ENCODE measurements around the gene NT5E. TPM values are rescaled to one million over a fixed set of nuclear protein-coding genes. Genes with fewer than 3 reads are reported as not detected.

NT5E gene
- total and polyA plus RNA-seq, 5 donors from 2014 or later = 0.62 to 13.7 (median 11.0) TPM

DNA sequence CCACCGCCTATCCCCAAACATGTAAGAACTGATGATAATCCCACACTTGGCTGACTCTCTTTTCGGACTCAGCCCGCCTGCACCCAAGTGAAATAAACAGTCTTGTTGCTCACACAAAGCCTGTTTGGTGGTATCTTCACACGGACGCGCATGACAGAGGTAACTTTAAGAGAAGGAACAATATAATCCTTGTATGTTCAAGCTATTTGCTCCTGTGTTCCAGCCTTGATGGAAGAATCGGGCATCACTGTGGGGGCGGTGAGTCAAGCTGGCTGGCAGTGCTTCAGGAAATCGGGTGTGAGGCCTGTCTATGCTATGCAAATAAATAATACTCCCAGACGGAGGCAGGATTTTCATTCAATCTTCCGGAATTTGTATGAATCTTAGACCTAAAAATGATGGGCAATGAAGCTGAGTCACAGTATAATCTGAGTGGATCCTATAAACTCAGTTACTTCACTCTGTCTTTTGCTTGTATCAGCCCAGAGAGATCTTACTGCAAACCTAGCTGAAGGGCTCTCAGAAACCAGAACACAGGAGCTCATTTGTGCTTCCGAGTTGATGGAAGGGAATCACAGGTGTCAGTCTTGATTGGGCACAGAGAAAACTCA, 45.2 kb upstream of the NT5E start:
- Mint-ChIP-seq H3K36me3 (no peaks in the 10 kb centered on the region), H3K27ac (no peak overlapping the region), H3K4me1 (peaks cover 0 to 9% (median 0%) of the 10 kb centered on the region in 4 donors), H3K9me3 (peaks cover 0 to 2% (median 0%) of the 10 kb centered on the region in 7 donors), H3K27me3 (peaks cover 7% of the 10 kb centered on the region), H3K4me3 (peak overlapping the region in 1 of 4 donors; percentile 28)
- Histone ChIP-seq H3K27me3 (ENCODE audit: control insufficient read depth, insufficient read depth, low read length) (no peaks in the 10 kb centered on the region), H3K4me3 (ENCODE audit: low read depth, low read length) (no peak overlapping the region), H3K36me3 (ENCODE audit: control insufficient read depth, insufficient read depth, low read length) (no peaks in the 10 kb centered on the region), H3K9me3 (ENCODE audit: control insufficient read depth in 2 of 2, low read length in 2 of 2) (no peaks in the 10 kb centered on the region), H3K4me1 (ENCODE audit: control insufficient read depth, insufficient read depth, low read length, poor library complexity, severe bottlenecking) (no peaks in the 10 kb centered on the region), H3K27ac (ENCODE audit: insufficient read depth, low read length, poor library complexity, severe bottlenecking) (no peak overlapping the region)
- DNase-seq = no peak
- no peak for ATAC-seq (ENCODE audit: low read depth in 2 of 2)

DNA sequence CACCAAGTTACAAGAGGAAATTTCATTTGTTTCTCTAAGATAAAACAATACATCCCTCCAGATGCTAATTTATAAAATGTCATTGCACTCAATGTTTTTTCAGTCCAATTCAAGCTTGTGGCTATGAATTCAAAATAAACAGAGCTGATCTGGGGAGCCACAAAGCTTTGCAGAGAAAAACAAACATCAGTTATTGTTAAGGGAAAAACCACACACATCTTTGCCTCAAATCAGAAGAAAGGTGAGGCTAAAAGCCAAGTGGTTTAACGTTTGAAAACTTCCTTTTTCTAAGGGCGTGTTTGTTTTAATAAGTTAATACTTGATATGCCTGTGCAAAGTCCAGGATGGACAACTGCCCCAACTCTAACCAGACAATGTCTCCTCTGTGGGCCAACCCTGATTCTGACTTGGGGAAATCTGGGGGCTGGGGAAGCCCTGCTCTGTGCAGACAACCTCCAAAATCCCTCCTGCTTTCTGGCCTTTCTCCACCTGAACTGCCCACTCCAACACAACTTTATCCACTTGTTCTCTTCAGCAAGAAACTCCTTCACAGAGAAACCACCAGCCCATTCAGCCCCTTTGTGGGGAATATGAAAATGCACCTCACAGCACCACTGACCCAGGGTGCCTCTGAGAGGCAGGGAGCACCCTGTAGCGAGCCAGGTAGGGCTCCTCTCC, 44.6 kb upstream of the NT5E start:
- Mint-ChIP-seq H3K36me3 (no peaks in the 10 kb centered on the region), H3K9me3 (peaks cover 0 to 2% (median 0%) of the 10 kb centered on the region in 7 donors)
- ATAC-seq (ENCODE audit: low read depth in 2 of 2) = no peak

DNA sequence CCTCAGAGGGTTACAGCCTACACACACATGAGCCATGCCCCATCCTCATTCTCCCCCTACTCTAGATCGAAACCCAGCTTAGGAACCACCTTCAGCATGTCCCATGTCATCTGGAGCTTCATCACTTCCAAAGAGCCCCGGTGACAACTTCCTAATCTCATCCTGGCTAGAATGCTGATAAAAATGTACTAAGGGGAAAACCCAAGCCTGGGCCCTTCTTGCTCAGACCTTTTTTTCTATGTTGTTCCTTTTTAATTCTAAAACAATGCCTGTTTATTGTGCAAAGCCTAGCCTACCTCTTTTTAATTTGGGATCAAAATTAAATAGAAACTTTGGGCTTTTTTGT, 44.1 kb upstream of the NT5E start:
- no peak for ATAC-seq (ENCODE audit: low read depth in 2 of 2)
- no peak for DNase-seq
- no peaks in the 10 kb centered on the region for H3K36me3 Mint-ChIP-seq
- Histone ChIP-seq H3K27ac (ENCODE audit: insufficient read depth, low read length, poor library complexity, severe bottlenecking) (no peak overlapping the region), H3K4me3 (ENCODE audit: low read depth, low read length) (no peak overlapping the region), H3K36me3 (ENCODE audit: control insufficient read depth, insufficient read depth, low read length) (no peaks in the 10 kb centered on the region), H3K9me3 (ENCODE audit: control insufficient read depth in 2 of 2, low read length in 2 of 2) (no peaks in the 10 kb centered on the region), H3K4me1 (ENCODE audit: control insufficient read depth, insufficient read depth, low read length, poor library complexity, severe bottlenecking) (no peaks in the 10 kb centered on the region), H3K27me3 (ENCODE audit: control insufficient read depth, insufficient read depth, low read length) (no peaks in the 10 kb centered on the region)
- no peak overlapping the region for H3K27ac Mint-ChIP-seq
- H3K27me3 Mint-ChIP-seq = peaks cover 12% of the 10 kb centered on the region
- peaks cover 0 to 2% (median 0%) of the 10 kb centered on the region in 7 donors for H3K9me3 Mint-ChIP-seq
- peaks cover 0 to 9% (median 0%) of the 10 kb centered on the region in 4 donors for H3K4me1 Mint-ChIP-seq
- H3K4me3 Mint-ChIP-seq = no peak overlapping the region

More for the DNA sequence above, 44.6 kb upstream of the NT5E start:
- H3K4me3 ChIP-seq (ENCODE audit: low read depth, low read length) = no peak overlapping the region
- H3K4me1 ChIP-seq (ENCODE audit: control insufficient read depth, insufficient read depth, low read length, poor library complexity, severe bottlenecking) = no peaks in the 10 kb centered on the region
- H3K4me1 Mint-ChIP-seq = peaks cover 0 to 9% (median 0%) of the 10 kb centered on the region in 4 donors
- peak overlapping the region in 1 of 3 donors; percentile 57 for H3K27ac Mint-ChIP-seq
- H3K27ac ChIP-seq (ENCODE audit: insufficient read depth, low read length, poor library complexity, severe bottlenecking) = no peak overlapping the region
- no peaks in the 10 kb centered on the region for H3K9me3 ChIP-seq (ENCODE audit: control insufficient read depth in 2 of 2, low read length in 2 of 2)
- peaks cover 12% of the 10 kb centered on the region for H3K27me3 Mint-ChIP-seq
- H3K36me3 ChIP-seq (ENCODE audit: control insufficient read depth, insufficient read depth, low read length) = no peaks in the 10 kb centered on the region
- DNase-seq = peak in 1 of 3 donors; percentile 1
- peak overlapping the region in 1 of 4 donors; percentile 28 for H3K4me3 Mint-ChIP-seq
- H3K27me3 ChIP-seq (ENCODE audit: control insufficient read depth, insufficient read depth, low read length) = no peaks in the 10 kb centered on the region

DNA sequence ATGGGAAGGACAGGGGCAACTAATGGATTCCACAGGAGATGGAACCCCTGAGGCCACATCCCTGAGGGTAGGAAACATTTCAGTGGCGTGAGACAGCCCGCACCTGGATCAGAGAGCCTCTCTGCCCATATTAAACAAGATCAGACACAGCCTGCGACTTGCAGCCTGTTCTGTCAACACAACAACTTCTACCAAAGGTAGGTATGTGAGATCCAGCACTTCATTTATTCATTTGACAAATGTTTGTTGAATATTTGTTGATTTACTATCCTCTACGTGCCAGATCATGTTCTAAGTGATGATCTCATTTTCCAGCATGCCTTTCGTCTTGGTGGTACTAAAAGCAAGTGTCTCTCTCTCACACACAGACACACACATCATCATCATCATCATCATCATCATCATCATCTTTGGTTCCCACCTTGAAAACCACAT, 43.2 kb upstream of the NT5E start:
- Mint-ChIP-seq H3K36me3 (no peaks in the 10 kb centered on the region), H3K4me1 (peaks cover 0 to 9% (median 0%) of the 10 kb centered on the region in 4 donors), H3K27ac (no peak overlapping the region), H3K4me3 (no peak overlapping the region), H3K27me3 (peaks cover 12% of the 10 kb centered on the region), H3K9me3 (peaks cover 0 to 2% (median 0%) of the 10 kb centered on the region in 7 donors)
- H3K9me3 ChIP-seq (ENCODE audit: control insufficient read depth in 2 of 2, low read length in 2 of 2) = no peaks in the 10 kb centered on the region
- H3K36me3 ChIP-seq (ENCODE audit: control insufficient read depth, insufficient read depth, low read length) = no peaks in the 10 kb centered on the region
- no peaks in the 10 kb centered on the region for H3K4me1 ChIP-seq (ENCODE audit: control insufficient read depth, insufficient read depth, low read length, poor library complexity, severe bottlenecking)
- DNase-seq (no peak), ATAC-seq (ENCODE audit: low read depth in 2 of 2) (no peak)
- no peak overlapping the region for H3K27ac ChIP-seq (ENCODE audit: insufficient read depth, low read length, poor library complexity, severe bottlenecking)
- H3K4me3 ChIP-seq (ENCODE audit: low read depth, low read length) = no peak overlapping the region
- H3K27me3 ChIP-seq (ENCODE audit: control insufficient read depth, insufficient read depth, low read length) = no peaks in the 10 kb centered on the region

DNA sequence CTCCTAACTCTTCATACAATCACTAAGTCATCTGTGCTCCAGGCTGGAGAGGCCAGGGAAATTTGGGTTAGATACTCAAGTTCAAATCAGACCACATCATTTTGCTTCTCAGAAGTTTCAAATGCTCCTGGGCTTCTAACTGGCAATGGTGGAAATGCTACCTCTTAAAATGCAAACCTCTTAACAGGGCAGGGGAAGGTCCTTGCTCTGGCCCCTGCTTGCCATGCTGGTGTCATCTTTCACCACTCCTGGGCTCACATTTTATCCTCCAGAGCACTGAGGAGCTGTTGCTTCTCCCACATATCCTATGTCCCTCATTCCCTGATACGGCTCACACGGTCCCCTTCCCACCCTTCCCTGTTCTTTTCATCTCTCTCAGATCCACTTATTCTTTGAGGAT, 41.8 kb upstream of the NT5E start:
- H3K4me1 ChIP-seq (ENCODE audit: control insufficient read depth, insufficient read depth, low read length, poor library complexity, severe bottlenecking) = no peaks in the 10 kb centered on the region
- ATAC-seq (ENCODE audit: low read depth in 2 of 2) (no peak), DNase-seq (no peak)
- H3K27me3 Mint-ChIP-seq = peaks cover 21% of the 10 kb centered on the region
- H3K4me1 Mint-ChIP-seq = peaks cover 0 to 9% (median 0%) of the 10 kb centered on the region in 4 donors
- H3K36me3 Mint-ChIP-seq = no peaks in the 10 kb centered on the region
- H3K9me3 Mint-ChIP-seq = peaks cover 0 to 2% (median 0%) of the 10 kb centered on the region in 7 donors
- no peak overlapping the region for H3K4me3 Mint-ChIP-seq
- H3K4me3 ChIP-seq (ENCODE audit: low read depth, low read length) = no peak overlapping the region
- H3K36me3 ChIP-seq (ENCODE audit: control insufficient read depth, insufficient read depth, low read length) = no peaks in the 10 kb centered on the region
- no peak overlapping the region for H3K27ac ChIP-seq (ENCODE audit: insufficient read depth, low read length, poor library complexity, severe bottlenecking)
- H3K27ac Mint-ChIP-seq = no peak overlapping the region
- H3K27me3 ChIP-seq (ENCODE audit: control insufficient read depth, insufficient read depth, low read length) = no peaks in the 10 kb centered on the region
- H3K9me3 ChIP-seq (ENCODE audit: control insufficient read depth in 2 of 2, low read length in 2 of 2) = no peaks in the 10 kb centered on the region

DNA sequence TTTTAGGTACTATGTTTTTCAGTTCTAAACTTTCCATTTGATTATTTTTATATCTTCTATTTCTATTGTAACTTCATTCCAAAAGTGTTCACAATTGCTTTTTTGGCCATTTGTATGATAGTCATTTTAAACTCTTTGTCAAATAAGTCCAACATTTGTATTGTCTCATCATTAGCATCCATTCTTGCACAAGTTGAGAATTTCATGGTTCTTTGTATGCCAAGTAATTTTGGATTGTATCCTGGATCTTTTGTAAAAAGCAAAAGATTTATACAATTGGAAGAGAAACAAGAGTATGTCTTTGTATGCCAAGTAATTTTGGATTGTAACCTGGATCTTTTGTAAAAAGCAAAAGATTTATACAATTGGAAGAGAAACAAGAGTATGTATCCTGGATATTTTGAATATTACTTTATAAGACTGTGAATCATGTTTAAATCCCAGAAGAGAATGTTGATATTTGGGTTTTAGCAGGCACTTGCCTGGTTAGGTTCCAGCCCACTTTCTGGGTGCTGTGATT, 36.9 kb upstream of the NT5E start:
- no peak overlapping the region for H3K27ac Mint-ChIP-seq
- H3K9me3 Mint-ChIP-seq = peaks cover 0 to 8% (median 0%) of the 10 kb centered on the region in 7 donors
- no peaks in the 10 kb centered on the region for H3K36me3 Mint-ChIP-seq
- Histone ChIP-seq H3K9me3 (ENCODE audit: control insufficient read depth in 2 of 2, low read length in 2 of 2) (no peaks in the 10 kb centered on the region), H3K27ac (ENCODE audit: insufficient read depth, low read length, poor library complexity, severe bottlenecking) (no peak overlapping the region), H3K36me3 (ENCODE audit: control insufficient read depth, insufficient read depth, low read length) (no peaks in the 10 kb centered on the region), H3K4me3 (ENCODE audit: low read depth, low read length) (no peak overlapping the region), H3K4me1 (ENCODE audit: control insufficient read depth, insufficient read depth, low read length, poor library complexity, severe bottlenecking) (no peaks in the 10 kb centered on the region), H3K27me3 (ENCODE audit: control insufficient read depth, insufficient read depth, low read length) (peaks cover 7% of the 10 kb centered on the region)
- peaks cover 14% of the 10 kb centered on the region for H3K27me3 Mint-ChIP-seq
- DNase-seq (no peak), ATAC-seq (ENCODE audit: low read depth in 2 of 2) (no peak)
- peaks cover 0 to 6% (median 0%) of the 10 kb centered on the region in 4 donors for H3K4me1 Mint-ChIP-seq
- no peak overlapping the region for H3K4me3 Mint-ChIP-seq

DNA sequence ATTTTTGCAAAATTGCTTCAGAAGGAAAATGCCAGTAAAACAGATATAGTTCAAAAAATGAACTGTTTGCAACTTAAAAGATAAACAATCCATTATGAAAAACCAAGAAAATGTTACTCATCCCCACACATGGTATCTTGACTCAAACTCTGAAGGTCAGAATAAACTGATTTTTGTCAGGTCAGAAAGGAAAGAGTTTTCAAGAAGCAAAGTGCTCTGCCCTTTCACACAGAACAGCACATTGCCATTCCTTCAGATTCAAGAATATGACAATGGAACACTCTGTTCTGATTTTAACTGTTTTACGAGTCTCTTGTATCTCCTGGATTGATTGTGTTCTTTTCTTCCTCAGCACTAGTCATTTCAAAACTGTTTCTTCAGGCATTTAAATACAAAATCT, 33.8 kb upstream of the NT5E start:
- H3K4me3 Mint-ChIP-seq = no peak overlapping the region
- H3K9me3 Mint-ChIP-seq = peaks cover 0 to 8% (median 0%) of the 10 kb centered on the region in 7 donors
- Histone ChIP-seq H3K27me3 (ENCODE audit: control insufficient read depth, insufficient read depth, low read length) (peaks cover 7% of the 10 kb centered on the region), H3K27ac (ENCODE audit: insufficient read depth, low read length, poor library complexity, severe bottlenecking) (no peak overlapping the region), H3K9me3 (ENCODE audit: control insufficient read depth in 2 of 2, low read length in 2 of 2) (no peaks in the 10 kb centered on the region), H3K4me1 (ENCODE audit: control insufficient read depth, insufficient read depth, low read length, poor library complexity, severe bottlenecking) (no peaks in the 10 kb centered on the region), H3K4me3 (ENCODE audit: low read depth, low read length) (no peak overlapping the region), H3K36me3 (ENCODE audit: control insufficient read depth, insufficient read depth, low read length) (no peaks in the 10 kb centered on the region)
- H3K36me3 Mint-ChIP-seq = no peaks in the 10 kb centered on the region
- no peak overlapping the region for H3K27ac Mint-ChIP-seq
- DNase-seq (no peak), ATAC-seq (ENCODE audit: low read depth in 2 of 2) (no peak)
- H3K4me1 Mint-ChIP-seq = peaks cover 0 to 6% (median 0%) of the 10 kb centered on the region in 4 donors
- H3K27me3 Mint-ChIP-seq = peaks cover 21% of the 10 kb centered on the region

Measured in CD4-positive, CD25-positive, alpha-beta regulatory T cell (primary cell).